ENCODE measurements around the gene SLC29A3. TPM values are rescaled to one million over a fixed set of nuclear protein-coding genes. Genes with fewer than 3 reads are reported as not detected.

Gene SLC29A3
- total RNA-seq, 2 experiments from 2014 or later, result 3.4 to 5.1 TPM

- peaks cover 22% of the 10 kb centered on the region for H3K4me1 Mint-ChIP-seq
- no peak overlapping the region for H3K27ac Mint-ChIP-seq
- DNase-seq (no peak), ATAC-seq (no peak)
- H3K27me3 Mint-ChIP-seq, result peaks cover 2% of the 10 kb centered on the region
- CTCF ChIA-PET, result interaction anchor here (1.7 to 2.6 kb wide), 2 partner anchors 8 to 15 kb away, joined by 4 to 6 read pairs; no protein-coding TSS in a partner anchor
- H3K36me3 Mint-ChIP-seq, result no peaks in the 10 kb centered on the region
- no peak overlapping the region for H3K4me3 Mint-ChIP-seq
- no peaks in the 10 kb centered on the region for H3K9me3 Mint-ChIP-seq (ENCODE audit: low read depth)
Observed at GRCh38 chr10:71368643-71369042, 49.6 kb downstream of the SLC29A3 start.

GRCh38 chr10:71369602-71370001 is 50.5 kb downstream of the SLC29A3 start:
- CTCF ChIA-PET, result interaction anchor here (2.6 kb wide), 1 partner anchor 14 kb away, joined by 6 read pairs; no protein-coding TSS in a partner anchor
- no peaks in the 10 kb centered on the region for H3K36me3 Mint-ChIP-seq

GRCh38 chr10:71370031-71370430 is 51.0 kb downstream of the SLC29A3 start:
- ATAC-seq, result no peak
- Mint-ChIP-seq H3K27ac (no peak overlapping the region), H3K9me3 (ENCODE audit: low read depth) (no peaks in the 10 kb centered on the region), H3K4me1 (peaks cover 12% of the 10 kb centered on the region), H3K36me3 (no peaks in the 10 kb centered on the region), H3K4me3 (no peak overlapping the region), H3K27me3 (peaks cover 2% of the 10 kb centered on the region)
- no peak for DNase-seq
- CTCF ChIA-PET, result interaction anchor here (0.7 to 2.6 kb wide), 2 partner anchors 14 to 47 kb away, joined by 3 to 6 read pairs; no protein-coding TSS in a partner anchor

More at GRCh38 chr10:71369602-71370001, 50.5 kb downstream of the SLC29A3 start:
- no peak for ATAC-seq
- no peak for DNase-seq
- peaks cover 2% of the 10 kb centered on the region for H3K27me3 Mint-ChIP-seq
- no peak overlapping the region for H3K27ac Mint-ChIP-seq
- peaks cover 17% of the 10 kb centered on the region for H3K4me1 Mint-ChIP-seq
- H3K4me3 Mint-ChIP-seq, result no peak overlapping the region
- H3K9me3 Mint-ChIP-seq (ENCODE audit: low read depth), result no peaks in the 10 kb centered on the region

GRCh38 chr10:71371750-71372166 is 52.7 kb downstream of the SLC29A3 start:
- Mint-ChIP-seq H3K27me3 (peaks cover 2% of the 10 kb centered on the region), H3K4me1 (peaks cover 17% of the 10 kb centered on the region), H3K9me3 (ENCODE audit: low read depth) (no peaks in the 10 kb centered on the region), H3K4me3 (no peak overlapping the region), H3K36me3 (no peaks in the 10 kb centered on the region), H3K27ac (no peak overlapping the region)
- DNase-seq, result no peak
- no peak for ATAC-seq
- CTCF ChIA-PET, result interaction anchor here (1.1 to 5.4 kb wide), 2 partner anchors 13 to 18 kb away, joined by 3 to 33 read pairs; no protein-coding TSS in a partner anchor

- DNase-seq, result no peak
- Mint-ChIP-seq H3K27ac (no peak overlapping the region), H3K4me3 (no peak overlapping the region), H3K4me1 (peaks cover 19% of the 10 kb centered on the region), H3K9me3 (ENCODE audit: low read depth) (no peaks in the 10 kb centered on the region), H3K27me3 (peaks cover 2% of the 10 kb centered on the region), H3K36me3 (no peaks in the 10 kb centered on the region)
- ATAC-seq, result no peak
- CTCF ChIA-PET, result interaction anchor here (0.9 to 5.4 kb wide), 2 partner anchors 9 to 11 kb away, joined by 4 to 33 read pairs; no protein-coding TSS in a partner anchor
Observed at GRCh38 chr10:71372882-71373495, 53.9 kb downstream of the SLC29A3 start.

GRCh38 chr10:71374481-71375233 is 55.6 kb downstream of the SLC29A3 start:
- Mint-ChIP-seq H3K9me3 (ENCODE audit: low read depth) (no peaks in the 10 kb centered on the region), H3K27ac (no peak overlapping the region), H3K4me3 (no peak overlapping the region), H3K27me3 (peaks cover 2% of the 10 kb centered on the region), H3K36me3 (no peaks in the 10 kb centered on the region), H3K4me1 (peaks cover 19% of the 10 kb centered on the region)
- DNase-seq, result no peak
- CTCF ChIA-PET, result interaction anchor here (0.5 to 5.4 kb wide), 3 partner anchors 10 to 522 kb away, joined by 3 to 33 read pairs (median 5); no protein-coding TSS in a partner anchor
- no peak for ATAC-seq

GRCh38 chr10:71375952-71376351 is 56.9 kb downstream of the SLC29A3 start:
- no peak overlapping the region for H3K27ac Mint-ChIP-seq
- H3K4me3 Mint-ChIP-seq, result peak overlapping the region; percentile 74

GRCh38 chr10:71378336-71379117 is 59.5 kb downstream of the SLC29A3 start:
- ATAC-seq, result no peak
- Mint-ChIP-seq H3K36me3 (no peaks in the 10 kb centered on the region), H3K4me3 (peak overlapping the region; percentile 3), H3K4me1 (peaks cover 15% of the 10 kb centered on the region), H3K9me3 (ENCODE audit: low read depth) (no peaks in the 10 kb centered on the region), H3K27me3 (peaks cover 3% of the 10 kb centered on the region), H3K27ac (no peak overlapping the region)
- no peak for DNase-seq
- CTCF ChIA-PET, result interaction anchor here (0.8 to 5.2 kb wide), 10 partner anchors 11 to 434 kb away, joined by 3 to 19 read pairs (median 5); no protein-coding TSS in a partner anchor

More at GRCh38 chr10:71375952-71376351, 56.9 kb downstream of the SLC29A3 start:
- H3K4me1 Mint-ChIP-seq, result peaks cover 19% of the 10 kb centered on the region
- ATAC-seq (no peak), DNase-seq (no peak)
- no peaks in the 10 kb centered on the region for H3K9me3 Mint-ChIP-seq (ENCODE audit: low read depth)
- peaks cover 5% of the 10 kb centered on the region for H3K27me3 Mint-ChIP-seq
- no peaks in the 10 kb centered on the region for H3K36me3 Mint-ChIP-seq
- CTCF ChIA-PET, result interaction anchor here (1.0 to 5.4 kb wide), 10 partner anchors 8 to 673 kb away, joined by 3 to 33 read pairs (median 4); partner anchors contain the start of gene SLC29A3

- Mint-ChIP-seq H3K4me1 (peaks cover 15% of the 10 kb centered on the region), H3K27me3 (peaks cover 3% of the 10 kb centered on the region), H3K27ac (no peak overlapping the region), H3K9me3 (ENCODE audit: low read depth) (no peaks in the 10 kb centered on the region), H3K4me3 (no peak overlapping the region), H3K36me3 (no peaks in the 10 kb centered on the region)
- no peak for ATAC-seq
- CTCF ChIA-PET, result interaction anchor here (0.9 to 5.2 kb wide), 7 partner anchors 10 to 330 kb away, joined by 3 to 19 read pairs (median 6); no protein-coding TSS in a partner anchor
- no peak for DNase-seq
Observed at GRCh38 chr10:71379118-71379766, 60.2 kb downstream of the SLC29A3 start.

- no peaks in the 10 kb centered on the region for H3K9me3 Mint-ChIP-seq (ENCODE audit: low read depth)
- no peak overlapping the region for H3K27ac Mint-ChIP-seq
- peaks cover 11% of the 10 kb centered on the region for H3K4me1 Mint-ChIP-seq
- no peaks in the 10 kb centered on the region for H3K36me3 Mint-ChIP-seq
- CTCF ChIA-PET, result interaction anchor here (1.1 to 2.4 kb wide), 4 partner anchors 8 to 515 kb away, joined by 3 to 12 read pairs (median 4); no protein-coding TSS in a partner anchor
- DNase-seq, result no peak
- no peak overlapping the region for H3K4me3 Mint-ChIP-seq
- H3K27me3 Mint-ChIP-seq, result peaks cover 3% of the 10 kb centered on the region
- no peak for ATAC-seq
Observed at GRCh38 chr10:71380841-71381240, 61.8 kb downstream of the SLC29A3 start.

- Mint-ChIP-seq H3K9me3 (ENCODE audit: low read depth) (no peaks in the 10 kb centered on the region), H3K36me3 (no peaks in the 10 kb centered on the region), H3K4me1 (peaks cover 6% of the 10 kb centered on the region), H3K4me3 (no peak overlapping the region), H3K27me3 (peaks cover 5% of the 10 kb centered on the region), H3K27ac (no peak overlapping the region)
- CTCF ChIA-PET, result interaction anchor here (0.8 to 2.4 kb wide), 5 partner anchors 9 to 515 kb away, joined by 3 to 12 read pairs (median 3); no protein-coding TSS in a partner anchor
- DNase-seq (no peak), ATAC-seq (no peak)
Observed at GRCh38 chr10:71381611-71382010, 62.6 kb downstream of the SLC29A3 start.

GRCh38 chr10:71382028-71382427 is 63.0 kb downstream of the SLC29A3 start:
- H3K36me3 Mint-ChIP-seq, result no peaks in the 10 kb centered on the region
- H3K27ac Mint-ChIP-seq, result no peak overlapping the region
- no peaks in the 10 kb centered on the region for H3K9me3 Mint-ChIP-seq (ENCODE audit: low read depth)
- no peak for DNase-seq
- peaks cover 5% of the 10 kb centered on the region for H3K27me3 Mint-ChIP-seq
- peaks cover 4% of the 10 kb centered on the region for H3K4me1 Mint-ChIP-seq
- no peak overlapping the region for H3K4me3 Mint-ChIP-seq
- no peak for ATAC-seq
- CTCF ChIA-PET, result interaction anchor here (0.8 to 2.4 kb wide), 5 partner anchors 10 to 514 kb away, joined by 3 to 12 read pairs (median 3); no protein-coding TSS in a partner anchor

Measured in activated CD8-positive, alpha-beta memory T cell treated with anti-CD3 and anti-CD28 coated beads, Interleukin-2, amount 10 ng/mL, durations not matched to agents 7 days and 5 days (primary cell).